ENCODE results near the gene MATCAP1. TPM values are rescaled to one million over a fixed set of nuclear protein-coding genes. Genes with fewer than 3 reads are reported as not detected.

Gene MATCAP1
- total and polyA plus RNA-seq, 10 of the 15 experiments (the other 5 are each of a cell fraction or from before 2014, with no cell fraction given), result 2.8 to 25.8 (median 8.6) TPM

GRCh38 chr16:67211674-67212073 lies 27.9 kb upstream of the MATCAP1 start:
- Histone ChIP-seq H3K27me3 (replicated peaks in 1 of 2; ENCODE audit: control insufficient read depth in 2 of 2, insufficient read depth in 2 of 2, low read length in 1 of 2) (no peaks in the 10 kb centered on the region), H3K27ac (ENCODE audit: control insufficient read depth, insufficient read depth) (no peak overlapping the region), H2AFZ (ENCODE audit: control insufficient read depth, low read depth, low read length) (no peak overlapping the region), H3K9me3 (replicated peaks; ENCODE audit: control insufficient read depth, insufficient read depth, low read length) (no peaks in the 10 kb centered on the region), H3K79me2 (ENCODE audit: control insufficient read depth, insufficient read depth, low read length) (no peaks in the 10 kb centered on the region), H3K4me1 (ENCODE audit: control insufficient read depth, insufficient read depth, low read length) (no peaks in the 10 kb centered on the region), H4K20me1 (ENCODE audit: control insufficient read depth, insufficient read depth) (no peaks in the 10 kb centered on the region), H3K4me3 (no peak overlapping the region), H3K36me3 (ENCODE audit: control insufficient read depth in 2 of 2, insufficient read depth in 2 of 2, low read length in 1 of 2) (no peaks in the 10 kb centered on the region), H3K4me2 (ENCODE audit: control insufficient read depth, insufficient read depth) (no peak overlapping the region), H3K9ac (ENCODE audit: control insufficient read depth, insufficient read depth, low read length) (no peak overlapping the region)
- ChIA-PET POLR2A (interaction anchor here (0.6 kb wide), 1 partner anchor 19 kb away, joined by 3 read pairs; no protein-coding TSS in a partner anchor), RAD21 (ENCODE audit: unreplicated experiment) (interaction anchor here (0.5 kb wide), 1 partner anchor 33 kb away, joined by 3 read pairs; no protein-coding TSS in a partner anchor), SMC1A (ENCODE audit: uncharacterized antibody, unreplicated experiment) (interaction anchor here (1.0 to 1.1 kb wide), 2 partner anchors 12 to 254 kb away, joined by 3 to 4 read pairs; no protein-coding TSS in a partner anchor), CTCF (interaction anchor here (0.8 kb wide), 1 partner anchor 15 kb away, joined by 3 read pairs; no protein-coding TSS in a partner anchor)
- DNase-seq (ENCODE audit: low read depth, low spot score), result no peak
- WGBS (ENCODE audit: insufficient coverage, insufficient replicate concordance, low lambda C conversion rate, missing lambda C conversion rate), result 74% methylated on average over 7 of the region's 7 CpGs
- intact Hi-C loops (cut with micrococcal nuclease; ENCODE audit: unreplicated experiment) (no loop called here), in situ Hi-C loops (cut with MboI) (no loop called here)
- no peak for FAIRE-seq
- BruUV-seq (replicated peaks), result no TSS peak
- no peak for ATAC-seq
- TF ChIP-seq ZBTB33 (IDR thresholded peaks at IDR 0.05) (no peak), SKIL (IDR thresholded peaks at IDR 0.05; ENCODE audit: low read depth, poor library complexity, severe bottlenecking) (no peak), ZNF24 (IDR thresholded peaks at IDR 0.05) (no peak), EP300 (IDR thresholded peaks at IDR 0.05; ENCODE audit: borderline replicate concordance in 1 of 2, control insufficient read depth in 1 of 2, low read depth in 2 of 2, low read length in 2 of 2) (no peak), TCF7 (IDR thresholded peaks at IDR 0.05; ENCODE audit: borderline replicate concordance) (no peak), ZBTB40 (IDR thresholded peaks at IDR 0.05; ENCODE audit: borderline replicate concordance) (no peak), USF1 (IDR thresholded peaks at IDR 0.05; ENCODE audit: borderline replicate concordance, extremely low read length, insufficient read depth, low read depth, low read length) (no peak), SRF (IDR thresholded peaks at IDR 0.05; ENCODE audit: low read depth in 2 of 2, low read length in 2 of 2) (no peak), PAX8 (IDR thresholded peaks at IDR 0.05) (no peak), TCF12 (IDR thresholded peaks at IDR 0.05; ENCODE audit: low read depth, low read length) (no peak), BCLAF1 (IDR thresholded peaks at IDR 0.05) (no peak)
